IMR-90 (cell line): ENCODE measurements around the gene GOLGA5. TPM values are rescaled to one million over a fixed set of nuclear protein-coding genes. Genes with fewer than 3 reads are reported as not detected.

Experiments used
- ATAC-seq: fragments of 200-7000 bp; cut with Tn5 transposase; 2 replicates; pipeline ENCODE4 v1.9.1; 2020; ENCODE audit warnings: low read depth, mild to moderate bottlenecking, moderate library complexity
- BruUV-seq: library from RNA; stranded (reverse); fragments of 400-500 nt; replicated peaks from 2 replicates; lab custom pipeline; 2021; lab: Mats Ljungman, UMichigan
- CTCF ChIA-PET: fragments of 300-600 bp; formaldehyde crosslinking; extraction: SDS; loops from one replicate; lab custom pipeline; 2021; ENCODE audit warnings: antibody characterized with exemption; lab: Yijun Ruan, JAX
- POLR2A ChIA-PET: fragments of 300-600 bp; sonication (Branson Sonifier 250); formaldehyde crosslinking; loops from one replicate; lab custom pipeline; 2022; ENCODE audit warnings: antibody characterized with exemption; ENCODE audit not compliant: unreplicated experiment; lab: Charles Lee
- DNase-seq: peaks from one replicate; pipeline ENCODE4 v3.0.0; 2013
- H2AFZ ChIP-seq: replicated peaks from 2 replicates; pipeline ENCODE3; 2013; ENCODE audit warnings: low read length, mild to moderate bottlenecking; ENCODE audit not compliant: poor library complexity
- H2AK5ac ChIP-seq: 2 replicates; pipeline ENCODE4 v1.6.1; 2013; ENCODE audit warnings: low read depth, low read length, inconsistent platforms
- H2AK9ac ChIP-seq: replicated peaks from 2 replicates; pipeline ENCODE3; 2013; ENCODE audit warnings: mild to moderate bottlenecking, low read depth, low read length, moderate library complexity; ENCODE audit not compliant: poor library complexity
- H2BK120ac ChIP-seq: 2 replicates; pipeline ENCODE4 v1.6.1; 2013; ENCODE audit warnings: low read depth, low read length, inconsistent platforms
- H2BK15ac ChIP-seq: 3 replicates; pipeline ENCODE4 v1.6.1; 2013; ENCODE audit warnings: low read depth, low read length, inconsistent platforms
- H2BK20ac ChIP-seq: 2 replicates; pipeline ENCODE4 v1.6.1; 2013; ENCODE audit warnings: low read depth, mild to moderate bottlenecking, inconsistent platforms, low read length, moderate library complexity
- H2BK5ac ChIP-seq: 2 replicates; pipeline ENCODE4 v1.6.1; 2013; ENCODE audit warnings: mild to moderate bottlenecking, low read depth, low read length, inconsistent platforms; ENCODE audit not compliant: poor library complexity, severe bottlenecking
- H3K14ac ChIP-seq: replicated peaks from 2 replicates; pipeline ENCODE4 v1.6.1; 2013; ENCODE audit warnings: low read depth, low read length, inconsistent platforms
- H3K18ac ChIP-seq: 2 replicates; pipeline ENCODE4 v1.6.1; 2013; ENCODE audit warnings: low read depth, low read length, control low read depth
- H3K23ac ChIP-seq: 2 replicates; pipeline ENCODE4 v1.6.1; 2013; ENCODE audit warnings: low read depth, low read length, inconsistent platforms
- H3K27ac ChIP-seq: 2 replicates; pipeline ENCODE4 v1.5.1; 2013; ENCODE audit warnings: mild to moderate bottlenecking, control low read depth, low read length; ENCODE audit not compliant: insufficient read depth
- H3K27me3 ChIP-seq: 2 replicates; pipeline ENCODE4 v1.6.1; 2013; ENCODE audit warnings: low read length; ENCODE audit not compliant: control insufficient read depth, insufficient read depth
- H3K36me3 ChIP-seq: 2 replicates; pipeline ENCODE4 v1.6.1; 2013; ENCODE audit warnings: low read length, mixed read lengths; ENCODE audit not compliant: control insufficient read depth, insufficient read depth
- H3K4ac ChIP-seq: 2 replicates; pipeline ENCODE4 v1.6.1; 2013; ENCODE audit warnings: low read depth, low read length, inconsistent platforms
- H3K4me1 ChIP-seq: 2 replicates; pipeline ENCODE4 v1.6.1; 2013; ENCODE audit warnings: low read length, mixed read lengths; ENCODE audit not compliant: control insufficient read depth, insufficient read depth
- H3K4me2 ChIP-seq: 2 replicates; pipeline ENCODE4 v1.6.1; 2013; ENCODE audit warnings: low read depth, mild to moderate bottlenecking, control low read depth, low read length, moderate library complexity
- H3K4me3 ChIP-seq: 2 replicates; pipeline ENCODE4 v1.5.1; 2013; ENCODE audit warnings: low read depth, mild to moderate bottlenecking, control low read depth, low read length, moderate library complexity; ENCODE audit not compliant: insufficient read depth
- H3K56ac ChIP-seq: 2 replicates; pipeline ENCODE4 v1.6.1; 2013; ENCODE audit warnings: low read length, inconsistent platforms; ENCODE audit not compliant: insufficient read depth; ENCODE audit errors: extremely low read depth
- H3K79me1 ChIP-seq, 2 experiments: 2 replicates each; pipeline ENCODE4 v1.6.1; 2013; ENCODE audit warnings: low read length in 2 of 2, inconsistent platforms in 1 of 2, low read depth in 1 of 2
- H3K9ac ChIP-seq: 2 replicates; pipeline ENCODE4 v1.6.1; 2013; ENCODE audit warnings: low read depth, low read length, control low read depth
- H3K9me1 ChIP-seq: 2 replicates; pipeline ENCODE4 v1.6.1; 2013; ENCODE audit warnings: low read length, inconsistent platforms; ENCODE audit not compliant: insufficient read depth
- H3K9me3 ChIP-seq: 2 replicates; pipeline ENCODE4 v1.6.1; 2013; ENCODE audit warnings: low read length; ENCODE audit not compliant: control insufficient read depth, insufficient read depth
- H4K20me1 ChIP-seq: 2 replicates; pipeline ENCODE4 v1.6.1; 2013; ENCODE audit warnings: low read length, inconsistent platforms; ENCODE audit not compliant: insufficient read depth
- H4K5ac ChIP-seq: 2 replicates; pipeline ENCODE4 v1.6.1; 2013; ENCODE audit warnings: mild to moderate bottlenecking, low read depth, low read length, control low read depth
- H4K8ac ChIP-seq, 2 experiments: 2 replicates each; pipeline ENCODE4 v1.6.1; 2013; ENCODE audit warnings: low read depth in 2 of 2, low read length in 2 of 2, control low read depth in 1 of 2, inconsistent platforms in 1 of 2
- H4K91ac ChIP-seq: 2 replicates; pipeline ENCODE4 v1.6.1; 2013; ENCODE audit warnings: low read depth, low read length, inconsistent platforms; ENCODE audit not compliant: insufficient read depth
- BHLHE40 ChIP-seq: fragments of 150-350 bp; IDR thresholded peaks from 2 replicates; pipeline ENCODE4 v1.6.1; 2016; ENCODE audit warnings: mild to moderate bottlenecking, low read depth, low read length
- CEBPB ChIP-seq: IDR thresholded peaks from 2 replicates; pipeline ENCODE4 v1.6.1; 2012; ENCODE audit warnings: low read depth, low read length, improper control_type of control experiment
- CHD1 ChIP-seq: IDR thresholded peaks from 2 replicates; pipeline ENCODE4 v1.6.1; 2012; ENCODE audit warnings: low read depth, low read length, improper control_type of control experiment
- MAFK ChIP-seq: IDR thresholded peaks from 2 replicates; pipeline ENCODE4 v1.6.1; 2012; ENCODE audit warnings: low read depth, low read length, improper control_type of control experiment
- MXI1 ChIP-seq: IDR thresholded peaks from 2 replicates; pipeline ENCODE4 v1.6.1; 2012; ENCODE audit warnings: low read depth, mild to moderate bottlenecking, low read length, moderate library complexity, borderline replicate concordance
- NFE2L2 ChIP-seq: fragments of 150-350 bp; IDR thresholded peaks from 2 replicates; pipeline ENCODE4 v1.6.1; 2016; ENCODE audit warnings: low read depth, mild to moderate bottlenecking, low read length
- POLR2A ChIP-seq: IDR thresholded peaks from 2 replicates; pipeline ENCODE4 v1.6.1; 2012; ENCODE audit warnings: mild to moderate bottlenecking, low read depth, low read length
- RAD21 ChIP-seq: IDR thresholded peaks from 2 replicates; pipeline ENCODE4 v1.6.1; 2012; ENCODE audit warnings: low read length, improper control_type of control experiment
- RFX5 ChIP-seq: IDR thresholded peaks from 2 replicates; pipeline ENCODE4 v1.8.0; 2012; ENCODE audit warnings: low read depth, mild to moderate bottlenecking, low read length, moderate library complexity
- SMC3 ChIP-seq: fragments of 150-350 bp; IDR thresholded peaks from 2 replicates; pipeline ENCODE4 v1.6.1; 2016; ENCODE audit warnings: low read depth, mild to moderate bottlenecking, antibody characterized with exemption, low read length, moderate library complexity
- WGBS, 2 experiments: methylation state at CpG; one replicate each; pipeline versions ENCODE4 v1.1.5 to v1.1.7; 2013; ENCODE audit warnings: missing lambda C conversion rate in 2 of 2; ENCODE audit not compliant: insufficient read length in 1 of 2; ENCODE audit errors: extremely low coverage in 2 of 2; 5-methylcytosine and 5-hydroxymethylcytosine counted together
- dilution Hi-C: fragments of 300-500 bp; cut with HindIII; formaldehyde crosslinking; loops from one replicate; pipeline ENCODE4 v1.14.3; 2018; ENCODE audit warnings: low sequenced_read_pairs; ENCODE audit not compliant: unreplicated experiment
- in situ Hi-C: fragments of 300-500 bp; cut with MboI; formaldehyde crosslinking; loops from 3 replicates; pipeline ENCODE4 v1.14.3; 2019; ENCODE audit warnings: low sequenced_read_pairs, inconsistent platforms, mixed read lengths
- intact Hi-C: fragments of 100-400 bp; cut with micrococcal nuclease; formaldehyde crosslinking; loops from 2 replicates; pipeline ENCODE4 v1.10.0; 2022
- polyA plus RNA-seq, 3 experiments: library from polyadenylated mRNA; depleted of rRNA; stranded (reverse); fragments of >200 nt; gene quantifications; 2 replicates each; pipeline ENCODE4 v1.2.3, GENCODE V29; 2012; ENCODE audit warnings: low replicate concordance in 1 of 3
- total RNA-seq: library from RNA; depleted of rRNA; stranded (reverse); fragments of >200 nt; gene quantifications from 2 replicates; pipeline ENCODE4 v1.2.3, GENCODE V29; 2012

GOLGA5 gene
- total and polyA plus RNA-seq, 2 of the 4 experiments (the other 2 are of a cell fraction), result 35.0 to 59.5 TPM

- Histone ChIP-seq H2BK5ac (no peak overlapping the region), H3K4me2 (no peak overlapping the region), H2BK15ac (no peak overlapping the region), H3K36me3 (peaks cover 26% of the 10 kb centered on the region), H3K9me3 (no peaks in the 10 kb centered on the region), H3K56ac (no peak overlapping the region), H3K14ac (no peak overlapping the region), H4K20me1 (peaks cover 46% of the 10 kb centered on the region), H3K4ac (no peak overlapping the region), H2AFZ (no peak overlapping the region), H3K4me3 (no peak overlapping the region), H3K4me1 (0 out of 2 replicates have a peak, but pooled peaks cover 2% of the 10 kb centered on the region), H2BK20ac (no peak overlapping the region), H2BK120ac (no peak overlapping the region), H3K18ac (no peak overlapping the region), H4K8ac (no peak overlapping the region), H3K79me1 (peaks cover 19 to 45% of the 10 kb centered on the region in 2 experiments; a peak in 3 of 4 replicates), H3K23ac (no peak overlapping the region), H3K9me1 (peaks cover 3% of the 10 kb centered on the region; the same call in 1 of the 2 replicates), H4K91ac (no peak overlapping the region), H3K27ac (no peak overlapping the region), H3K27me3 (no peaks in the 10 kb centered on the region), H3K9ac (no peak overlapping the region), H4K5ac (no peak overlapping the region), H2AK5ac (no peak overlapping the region), H2AK9ac (no peak overlapping the region)
- no CpG with 5 or more reads among the region's 2 CpGs for WGBS, 2 experiments
- ATAC-seq (no peak), DNase-seq (no peak)
- intact Hi-C loops (loop anchor here (5.0 kb wide), 1 partner anchor 35 kb away; no protein-coding TSS in a partner anchor), in situ Hi-C loops (loop anchor here (25.0 kb wide), 1 partner anchor 1315 kb away; no protein-coding TSS in a partner anchor), dilution Hi-C loops (no loop called here)
- ChIA-PET CTCF (no interaction called here), POLR2A (no interaction called here)
- no peak for TF ChIP-seq RAD21
- no peak for TF ChIP-seq MXI1
- TF ChIP-seq RFX5, result no peak
- no peak for TF ChIP-seq POLR2A
- TF ChIP-seq MAFK, result no peak
- no peak for TF ChIP-seq CHD1
- TF ChIP-seq BHLHE40, result no peak
- TF ChIP-seq CEBPB, result no peak
- TF ChIP-seq NFE2L2, result no peak
- no peak for TF ChIP-seq SMC3
- no TSS peak for BruUV-seq
These were observed 8.6 kb downstream of the GOLGA5 start for GRCh38 chr14:92802678-92803077.
